T-helper 1 cell treated with Interleukin-12 subunit alpha and Interleukin-12 subunit beta and Interleukin-4 antibody, amounts not matched to agents 30 μg/mL and 1 μg/mL, for 36 hours (primary cell): Measurements from ENCODE around the gene GPATCH3.
"Not testable (repeated sequence)": the region's sequence is repeated elsewhere in the genome, so short reads cannot be mapped to it uniquely, and the experiment has no call there.

Experiments
- H3K27ac Mint-ChIP-seq: one replicate; pipeline ENCODE4 v1.8.0; 2021; ENCODE audit warnings: mild to moderate bottlenecking, mixed read lengths
- H3K27me3 Mint-ChIP-seq: one replicate; pipeline ENCODE4 v1.8.0; 2021; ENCODE audit warnings: low read depth, mixed read lengths
- H3K36me3 Mint-ChIP-seq: one replicate; pipeline ENCODE4 v1.8.0; 2021; ENCODE audit warnings: low read depth, mixed read lengths
- H3K4me1 Mint-ChIP-seq: one replicate; pipeline ENCODE4 v1.8.0; 2021; ENCODE audit warnings: low read depth, mixed read lengths
- H3K4me3 Mint-ChIP-seq: one replicate; pipeline ENCODE4 v1.8.0; 2021; ENCODE audit warnings: mild to moderate bottlenecking, moderate library complexity, mixed read lengths
- H3K9me3 Mint-ChIP-seq: one replicate; pipeline ENCODE4 v1.8.0; 2021; ENCODE audit warnings: mixed read lengths

The GPATCH3 gene, protein sequence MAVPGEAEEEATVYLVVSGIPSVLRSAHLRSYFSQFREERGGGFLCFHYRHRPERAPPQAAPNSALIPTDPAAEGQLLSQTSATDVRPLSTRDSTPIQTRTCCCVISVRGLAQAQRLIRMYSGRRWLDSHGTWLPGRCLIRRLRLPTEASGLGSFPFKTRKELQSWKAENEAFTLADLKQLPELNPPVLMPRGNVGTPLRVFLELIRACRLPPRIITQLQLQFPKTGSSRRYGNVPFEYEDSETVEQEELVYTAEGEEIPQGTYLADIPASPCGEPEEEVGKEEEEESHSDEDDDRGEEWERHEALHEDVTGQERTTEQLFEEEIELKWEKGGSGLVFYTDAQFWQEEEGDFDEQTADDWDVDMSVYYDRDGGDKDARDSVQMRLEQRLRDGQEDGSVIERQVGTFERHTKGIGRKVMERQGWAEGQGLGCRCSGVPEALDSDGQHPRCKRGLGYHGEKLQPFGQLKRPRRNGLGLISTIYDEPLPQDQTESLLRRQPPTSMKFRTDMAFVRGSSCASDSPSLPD

DNA sequence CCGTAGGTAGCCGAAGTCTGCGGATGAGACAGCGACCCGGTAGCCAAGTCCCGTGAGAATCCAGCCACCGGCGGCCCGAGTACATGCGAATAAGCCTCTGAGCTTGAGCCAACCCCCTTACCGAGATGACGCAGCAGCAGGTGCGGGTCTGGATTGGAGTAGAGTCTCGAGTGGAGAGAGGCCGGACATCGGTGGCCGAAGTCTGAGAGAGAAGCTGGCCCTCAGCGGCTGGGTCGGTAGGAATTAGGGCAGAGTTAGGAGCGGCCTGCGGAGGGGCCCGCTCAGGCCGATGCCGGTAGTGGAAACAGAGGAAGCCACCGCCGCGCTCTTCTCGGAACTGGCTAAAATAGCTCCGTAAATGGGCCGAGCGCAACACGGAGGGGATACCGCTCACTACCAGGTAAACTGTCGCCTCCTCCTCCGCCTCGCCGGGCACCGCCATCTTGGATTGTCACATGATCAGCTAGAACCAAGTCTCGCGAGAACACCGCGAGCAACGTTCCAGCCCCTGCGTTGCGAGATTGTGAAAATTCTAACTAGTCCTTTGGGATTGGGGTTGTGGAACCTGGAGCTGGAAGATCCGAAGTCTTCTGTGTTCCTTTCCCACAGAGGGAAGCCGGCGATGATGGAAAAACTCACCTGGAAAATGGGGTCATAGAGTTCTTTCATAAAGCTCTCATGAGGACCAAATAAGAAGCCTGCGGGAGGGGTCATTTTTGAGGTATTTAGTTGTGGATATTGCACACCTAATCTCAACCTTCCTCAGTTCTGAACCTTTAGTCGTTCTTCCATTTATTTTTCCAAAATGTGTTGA lies at the start of gene GPATCH3:
GPATCH3 (minus strand) TSS at position 467 of the 814 bp plus-strand sequence; CDS start at position 442, 25 bp downstream.
- peak within 1 kb of the TSS; percentile 96 for H3K4me3 Mint-ChIP-seq
- H3K27me3 Mint-ChIP-seq: peaks cover 7% of the 10 kb centered on the region
- H3K27ac Mint-ChIP-seq: peak within 1 kb of the TSS; percentile 98
- H3K36me3 Mint-ChIP-seq: peaks cover 5% of the 10 kb centered on the region
- peaks cover 20% of the 10 kb centered on the region for H3K4me1 Mint-ChIP-seq
- no peaks in the 10 kb centered on the region for H3K9me3 Mint-ChIP-seq

DNA sequence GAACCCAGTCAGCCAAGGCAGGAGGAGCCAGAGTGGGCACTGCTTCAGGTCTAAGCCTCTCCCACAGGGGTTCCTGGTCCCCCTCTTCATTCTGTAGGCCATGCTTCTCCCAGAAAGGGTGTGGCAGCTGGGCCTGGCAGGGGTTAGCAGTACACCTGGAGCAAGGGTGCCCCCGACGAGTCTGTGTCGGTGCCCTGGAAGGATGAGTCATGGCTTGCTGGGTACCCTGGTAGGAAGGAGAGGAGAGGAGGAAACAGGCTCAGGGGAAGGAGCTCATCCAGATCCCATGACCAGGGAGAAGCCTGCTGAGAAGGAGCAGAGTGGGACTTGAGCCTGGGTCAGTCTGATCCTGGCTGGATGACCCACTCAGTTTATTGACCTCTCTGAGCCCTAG lies 49.7 kb upstream of the GPATCH3 start:
- H3K27me3 Mint-ChIP-seq: no peaks in the 10 kb centered on the region
- H3K9me3 Mint-ChIP-seq: no peaks in the 10 kb centered on the region
- peaks cover 15% of the 10 kb centered on the region for H3K36me3 Mint-ChIP-seq
- H3K4me3 Mint-ChIP-seq: no peak overlapping the region
- H3K27ac Mint-ChIP-seq: no peak overlapping the region
- H3K4me1 Mint-ChIP-seq: no peaks in the 10 kb centered on the region

DNA sequence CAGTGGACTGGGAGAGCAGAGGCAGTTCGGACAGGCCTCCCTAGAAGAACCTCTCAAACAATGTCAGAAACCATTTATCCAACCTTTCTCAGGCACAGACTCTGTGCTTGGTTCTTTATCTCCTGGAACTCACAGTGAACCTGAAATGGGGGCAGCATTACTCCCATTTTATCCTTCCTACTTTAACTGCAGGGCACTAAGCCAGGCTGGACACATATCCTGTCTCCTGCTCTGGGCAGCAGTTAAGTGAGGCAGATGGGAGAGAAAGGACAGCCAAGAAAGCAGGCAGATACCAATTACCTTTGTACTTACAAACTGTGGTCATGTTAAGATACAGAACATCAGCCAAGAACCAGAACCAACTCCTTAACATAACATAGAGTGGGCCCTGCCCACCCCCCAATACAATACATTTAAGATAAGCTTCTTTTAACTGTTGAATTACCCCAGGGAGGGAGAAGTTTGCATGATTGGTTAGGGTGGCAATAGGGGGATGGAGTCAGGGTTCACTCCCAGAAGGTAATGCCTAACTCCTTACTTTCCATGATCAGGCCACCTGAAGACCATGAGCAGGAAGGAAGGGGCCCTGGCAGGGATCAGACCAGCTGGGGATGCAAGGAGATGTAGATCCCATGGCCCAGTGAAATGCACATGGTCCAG lies 49.1 kb upstream of the GPATCH3 start:
- H3K27ac Mint-ChIP-seq: no peak overlapping the region
- peaks cover 15% of the 10 kb centered on the region for H3K36me3 Mint-ChIP-seq
- no peak overlapping the region for H3K4me3 Mint-ChIP-seq
- no peaks in the 10 kb centered on the region for H3K27me3 Mint-ChIP-seq
- H3K4me1 Mint-ChIP-seq: no peaks in the 10 kb centered on the region
- no peaks in the 10 kb centered on the region for H3K9me3 Mint-ChIP-seq

DNA sequence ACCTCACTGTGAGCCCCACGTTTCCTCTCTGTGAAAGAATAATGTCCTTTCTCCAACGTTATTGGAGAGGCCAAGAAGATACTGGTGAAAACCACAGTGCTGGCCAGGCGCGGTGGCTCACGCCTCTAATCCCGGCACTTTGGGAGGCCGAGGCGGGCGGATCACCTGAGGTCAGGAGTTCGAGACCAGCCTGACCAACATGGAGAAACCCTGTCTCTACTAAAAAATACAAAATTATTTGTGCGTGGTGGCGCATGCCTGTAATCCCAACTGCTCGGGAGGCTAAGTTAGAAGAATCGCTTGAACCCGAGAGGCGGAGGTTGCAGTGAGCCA lies 48.4 kb upstream of the GPATCH3 start:
- not testable (repeated sequence) for H3K4me1 Mint-ChIP-seq, H3K9me3 Mint-ChIP-seq, H3K27ac Mint-ChIP-seq, H3K27me3 Mint-ChIP-seq, H3K4me3 Mint-ChIP-seq
- peaks cover 15% of the 10 kb centered on the region for H3K36me3 Mint-ChIP-seq

DNA sequence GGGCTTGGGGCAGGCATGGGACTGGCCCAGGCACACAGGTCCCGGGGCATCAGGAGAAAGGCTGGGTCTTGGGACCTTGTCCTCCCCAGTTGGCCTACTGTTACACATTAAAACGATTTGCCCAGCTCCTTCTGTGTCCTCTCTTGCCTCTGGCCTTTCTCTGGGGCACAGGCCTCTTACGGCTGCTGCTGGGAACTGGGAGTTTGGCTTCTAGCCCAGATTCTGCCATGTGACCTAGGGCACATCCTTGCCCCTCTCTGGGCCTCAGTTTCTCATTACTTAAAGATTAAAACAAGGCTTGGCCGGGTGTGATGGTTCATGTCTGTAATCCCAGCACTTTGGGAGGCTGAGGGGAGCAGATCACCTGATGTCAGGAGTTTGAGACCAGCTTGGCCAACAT lies 46.0 kb upstream of the GPATCH3 start:
- H3K36me3 Mint-ChIP-seq: peaks cover 27% of the 10 kb centered on the region
- H3K4me1 Mint-ChIP-seq: no peaks in the 10 kb centered on the region
- no peak overlapping the region for H3K27ac Mint-ChIP-seq
- no peaks in the 10 kb centered on the region for H3K27me3 Mint-ChIP-seq
- no peaks in the 10 kb centered on the region for H3K9me3 Mint-ChIP-seq
- no peak overlapping the region for H3K4me3 Mint-ChIP-seq

DNA sequence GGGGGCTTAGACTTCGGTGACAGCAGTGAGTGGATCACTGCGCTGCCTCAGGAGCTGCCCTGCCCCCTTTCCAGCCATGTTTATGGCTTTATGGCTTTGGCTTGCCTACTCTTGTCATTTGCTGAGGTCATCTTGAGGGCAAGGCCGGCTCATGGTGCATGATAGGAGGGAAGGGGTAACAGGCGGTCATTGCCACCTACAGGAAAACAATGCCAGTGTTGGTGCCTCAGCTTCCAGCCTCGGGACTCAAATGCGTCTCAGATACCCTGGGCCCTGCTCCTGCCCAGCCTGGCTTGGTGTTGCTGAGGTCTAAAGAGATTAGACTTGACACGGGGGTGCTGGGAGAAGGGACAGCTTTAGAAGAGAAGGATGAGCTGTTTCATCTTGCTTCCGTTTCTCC lies 45.5 kb upstream of the GPATCH3 start:
- H3K4me1 Mint-ChIP-seq: no peaks in the 10 kb centered on the region
- no peaks in the 10 kb centered on the region for H3K27me3 Mint-ChIP-seq
- no peaks in the 10 kb centered on the region for H3K9me3 Mint-ChIP-seq
- peaks cover 27% of the 10 kb centered on the region for H3K36me3 Mint-ChIP-seq
- no peak overlapping the region for H3K4me3 Mint-ChIP-seq
- H3K27ac Mint-ChIP-seq: no peak overlapping the region

DNA sequence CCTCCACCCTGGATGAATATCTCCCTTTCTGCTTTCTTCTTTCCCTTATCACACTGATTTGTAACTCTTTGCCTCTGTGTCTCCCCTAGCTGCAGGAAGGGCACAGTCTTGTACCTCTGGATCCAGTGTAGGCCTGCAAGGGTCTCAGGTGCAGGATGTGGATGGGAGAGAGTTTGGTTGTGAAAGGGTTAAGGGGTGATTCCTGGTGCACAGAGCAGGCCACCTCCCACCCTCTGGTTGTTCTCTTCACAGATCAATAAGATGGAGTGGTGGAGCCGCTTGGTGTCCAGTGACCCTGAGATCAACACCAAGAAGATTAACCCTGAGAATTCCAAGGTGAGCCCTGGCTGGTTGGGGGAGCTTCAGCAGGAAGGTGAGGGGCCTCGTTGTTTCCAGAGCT lies 44.9 kb upstream of the GPATCH3 start:
- peaks cover 27% of the 10 kb centered on the region for H3K36me3 Mint-ChIP-seq
- no peaks in the 10 kb centered on the region for H3K4me1 Mint-ChIP-seq
- no peaks in the 10 kb centered on the region for H3K9me3 Mint-ChIP-seq
- no peaks in the 10 kb centered on the region for H3K27me3 Mint-ChIP-seq
- no peak overlapping the region for H3K27ac Mint-ChIP-seq
- H3K4me3 Mint-ChIP-seq: no peak overlapping the region

DNA sequence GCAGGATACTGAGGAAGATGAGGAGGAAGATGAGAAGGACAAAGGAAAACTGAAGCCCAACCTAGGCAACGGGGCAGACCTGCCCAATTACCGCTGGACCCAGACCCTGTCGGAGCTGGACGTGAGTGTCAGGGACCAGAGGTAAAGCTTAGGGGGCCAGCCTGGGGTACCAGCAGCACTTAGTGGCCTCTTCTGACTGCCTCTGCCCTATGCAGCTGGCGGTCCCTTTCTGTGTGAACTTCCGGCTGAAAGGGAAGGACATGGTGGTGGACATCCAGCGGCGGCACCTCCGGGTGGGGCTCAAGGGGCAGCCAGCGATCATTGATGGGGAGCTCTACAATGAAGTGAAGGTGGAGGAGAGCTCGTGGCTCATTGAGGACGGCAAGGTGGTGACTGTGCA lies 42.4 kb upstream of the GPATCH3 start:
- no peaks in the 10 kb centered on the region for H3K4me1 Mint-ChIP-seq
- no peak overlapping the region for H3K27ac Mint-ChIP-seq
- no peaks in the 10 kb centered on the region for H3K9me3 Mint-ChIP-seq
- H3K4me3 Mint-ChIP-seq: no peak overlapping the region
- H3K27me3 Mint-ChIP-seq: no peaks in the 10 kb centered on the region
- H3K36me3 Mint-ChIP-seq: peaks cover 27% of the 10 kb centered on the region

DNA sequence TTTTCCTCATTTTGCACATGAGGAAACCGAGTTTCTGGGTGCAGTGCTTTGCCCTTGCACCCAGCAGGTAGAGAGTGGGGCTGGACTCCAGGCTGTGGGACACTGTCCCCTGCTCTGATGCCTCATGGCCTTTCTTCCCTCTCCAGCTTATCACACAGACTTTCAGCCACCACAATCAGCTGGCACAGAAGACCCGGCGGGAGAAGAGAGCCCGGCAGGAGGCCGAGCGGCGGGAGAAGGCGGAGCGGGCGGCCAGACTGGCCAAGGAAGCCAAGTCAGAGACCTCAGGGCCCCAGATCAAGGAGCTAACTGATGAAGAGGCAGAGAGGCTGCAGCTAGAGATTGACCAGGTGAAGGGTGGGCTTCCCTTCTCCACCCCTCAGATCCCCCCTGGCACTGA lies 41.0 kb upstream of the GPATCH3 start:
- no peaks in the 10 kb centered on the region for H3K4me1 Mint-ChIP-seq
- H3K27me3 Mint-ChIP-seq: no peaks in the 10 kb centered on the region
- H3K36me3 Mint-ChIP-seq: peaks cover 25% of the 10 kb centered on the region
- no peak overlapping the region for H3K4me3 Mint-ChIP-seq
- H3K9me3 Mint-ChIP-seq: no peaks in the 10 kb centered on the region
- H3K27ac Mint-ChIP-seq: no peak overlapping the region

DNA sequence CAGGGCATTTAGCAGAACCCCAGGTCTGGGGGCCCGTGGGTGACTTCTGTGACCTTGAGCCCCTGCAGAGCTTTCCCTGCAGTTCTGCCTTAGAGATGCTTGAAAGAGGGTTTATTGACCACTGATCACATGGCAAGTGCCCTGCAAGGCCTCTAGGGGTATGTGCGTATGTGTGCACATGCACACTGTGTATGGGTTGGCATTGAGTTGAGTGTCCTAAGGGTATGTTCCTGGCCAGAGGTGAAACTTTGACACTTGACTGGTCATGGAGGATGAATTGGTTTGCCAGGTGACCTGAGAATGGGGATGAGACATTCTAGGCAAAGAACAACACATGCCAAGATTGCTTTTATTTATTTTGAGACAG lies 38.4 kb upstream of the GPATCH3 start:
- H3K27ac Mint-ChIP-seq: no peak overlapping the region

DNA sequence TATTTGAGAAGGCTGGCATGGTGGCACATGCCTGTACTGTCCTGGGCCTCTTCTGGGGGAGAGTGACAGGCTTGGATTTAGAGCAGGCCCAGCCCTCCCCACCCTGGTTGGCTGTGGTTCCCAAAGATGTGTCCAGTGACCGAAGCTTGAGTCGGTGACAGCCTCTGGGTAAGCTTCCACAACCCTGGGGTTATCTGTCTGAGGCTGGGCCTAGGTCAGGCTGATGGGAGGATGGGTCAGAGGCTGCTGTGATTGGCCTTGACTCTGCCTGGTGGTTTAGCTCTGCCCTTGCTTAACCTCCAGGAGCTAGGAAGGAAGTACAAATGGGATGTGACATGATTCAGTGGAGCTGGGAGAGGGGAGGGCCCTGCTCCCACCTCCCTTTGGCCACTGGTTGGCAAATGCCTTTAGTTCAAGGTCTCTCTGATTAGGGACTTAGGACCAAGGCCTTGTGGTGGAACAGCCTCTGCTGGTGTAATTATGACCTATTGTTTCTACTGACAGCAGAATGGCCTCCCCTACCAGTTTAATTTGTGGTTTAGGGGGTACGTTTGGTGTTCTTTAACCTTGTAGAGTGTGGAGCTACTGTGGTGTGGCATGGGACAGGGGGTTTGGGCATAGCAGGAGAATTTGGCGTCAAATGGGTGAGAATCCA lies 37.9 kb upstream of the GPATCH3 start:
- Mint-ChIP-seq H3K4me1 (no peaks in the 10 kb centered on the region), H3K9me3 (no peaks in the 10 kb centered on the region), H3K27me3 (no peaks in the 10 kb centered on the region), H3K27ac (no peak overlapping the region), H3K4me3 (no peak overlapping the region), H3K36me3 (peaks cover 11% of the 10 kb centered on the region)

More for the DNA sequence above, 38.4 kb upstream of the GPATCH3 start:
- Mint-ChIP-seq H3K27me3 (no peaks in the 10 kb centered on the region), H3K4me1 (no peaks in the 10 kb centered on the region), H3K4me3 (no peak overlapping the region), H3K9me3 (no peaks in the 10 kb centered on the region), H3K36me3 (peaks cover 14% of the 10 kb centered on the region)

DNA sequence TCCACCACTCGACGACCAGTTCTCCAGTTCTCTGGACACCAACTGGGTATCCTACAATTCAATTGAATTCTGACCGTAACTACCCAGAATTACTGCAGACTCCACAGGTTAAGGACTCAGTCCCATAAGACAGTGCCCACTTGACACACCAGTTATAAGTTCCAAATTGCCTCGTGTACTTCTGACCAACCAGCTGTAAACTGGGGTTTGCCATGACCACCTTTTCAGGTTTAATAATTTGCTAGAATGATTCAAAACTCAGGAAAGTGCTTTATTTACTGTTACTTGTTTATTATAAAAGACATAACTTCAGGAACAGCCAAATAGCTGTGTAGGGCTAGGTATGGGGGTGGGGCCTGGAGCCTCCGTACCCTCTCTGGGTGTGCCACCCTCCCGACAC lies 36.6 kb upstream of the GPATCH3 start:
- no peaks in the 10 kb centered on the region for H3K27me3 Mint-ChIP-seq
- H3K27ac Mint-ChIP-seq: no peak overlapping the region
- no peak overlapping the region for H3K4me3 Mint-ChIP-seq
- no peaks in the 10 kb centered on the region for H3K9me3 Mint-ChIP-seq
- peaks cover 7% of the 10 kb centered on the region for H3K36me3 Mint-ChIP-seq
- H3K4me1 Mint-ChIP-seq: peaks cover 4% of the 10 kb centered on the region

DNA sequence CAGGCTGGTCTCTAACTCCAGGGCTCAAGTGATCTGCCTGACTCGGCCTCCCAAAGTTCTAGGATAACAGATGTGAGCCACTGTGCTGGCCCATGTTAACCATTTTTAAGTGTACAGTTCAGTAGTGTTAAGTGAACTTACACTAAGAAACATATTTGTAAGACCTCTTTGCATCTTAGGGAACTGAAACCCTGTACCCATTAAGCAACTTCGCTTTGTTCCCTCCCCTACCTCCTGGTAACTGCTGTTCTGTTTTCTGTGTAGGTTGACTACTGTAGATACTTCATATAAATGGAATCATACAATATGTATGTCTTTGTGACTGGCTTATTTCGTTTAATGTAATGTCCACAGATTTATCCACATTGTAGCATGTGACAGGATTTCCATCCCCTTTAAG lies 32.3 kb upstream of the GPATCH3 start:
- no peaks in the 10 kb centered on the region for H3K27me3 Mint-ChIP-seq
- no peaks in the 10 kb centered on the region for H3K9me3 Mint-ChIP-seq
- H3K4me3 Mint-ChIP-seq: no peak overlapping the region
- H3K27ac Mint-ChIP-seq: no peak overlapping the region
- peaks cover 4% of the 10 kb centered on the region for H3K4me1 Mint-ChIP-seq
- H3K36me3 Mint-ChIP-seq: peaks cover 19% of the 10 kb centered on the region

DNA sequence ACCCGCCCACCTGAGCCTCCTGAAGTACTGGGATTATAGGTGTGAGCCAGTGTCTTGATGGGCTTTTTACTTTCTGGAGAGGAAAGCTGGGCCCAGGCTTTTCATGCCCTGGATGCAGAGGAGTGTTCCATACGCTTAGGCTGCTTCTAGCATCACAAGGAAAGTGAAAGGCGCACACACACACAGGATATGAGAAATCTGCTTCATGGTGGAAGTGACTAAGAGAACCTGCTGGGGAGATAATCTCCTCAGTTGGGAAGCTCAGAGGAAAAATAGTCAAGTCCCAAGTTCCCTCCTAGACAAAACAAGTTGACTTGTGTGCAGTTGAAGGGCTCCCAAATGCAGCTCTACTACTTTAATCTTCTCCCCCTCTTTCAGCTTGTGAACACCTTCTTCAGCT lies 23.4 kb upstream of the GPATCH3 start:
- H3K27me3 Mint-ChIP-seq: no peaks in the 10 kb centered on the region
- peaks cover 25% of the 10 kb centered on the region for H3K36me3 Mint-ChIP-seq
- H3K4me1 Mint-ChIP-seq: peaks cover 31% of the 10 kb centered on the region
- H3K9me3 Mint-ChIP-seq: no peaks in the 10 kb centered on the region
- peak overlapping the region; percentile 7 for H3K27ac Mint-ChIP-seq
- H3K4me3 Mint-ChIP-seq: peak overlapping the region; percentile 36
